Measurements from ENCODE around the gene KTN1.

KTN1 gene

DNA sequence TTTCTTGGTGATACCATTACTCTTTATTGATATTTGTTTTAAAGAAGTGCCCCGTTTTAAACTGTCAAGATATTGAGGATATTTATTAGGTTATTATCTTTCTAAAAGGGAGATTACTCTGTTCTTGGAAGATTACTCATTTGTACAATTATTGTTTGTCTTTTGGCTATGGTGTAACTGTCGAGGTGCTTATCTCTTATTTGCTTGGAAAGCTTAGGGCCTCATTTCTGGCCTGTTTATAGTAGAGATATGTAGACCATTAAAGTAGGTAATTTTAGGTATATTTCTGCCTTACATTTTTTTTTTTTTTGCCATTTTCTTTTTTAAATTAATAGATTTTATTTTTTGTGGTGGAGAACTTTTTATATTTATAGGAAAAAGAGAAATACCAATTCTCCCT lies 74.2 kb downstream of the KTN1 start:
- H3K4me3 ChIP-seq (ENCODE audit: low read length), result no peak overlapping the region

DNA sequence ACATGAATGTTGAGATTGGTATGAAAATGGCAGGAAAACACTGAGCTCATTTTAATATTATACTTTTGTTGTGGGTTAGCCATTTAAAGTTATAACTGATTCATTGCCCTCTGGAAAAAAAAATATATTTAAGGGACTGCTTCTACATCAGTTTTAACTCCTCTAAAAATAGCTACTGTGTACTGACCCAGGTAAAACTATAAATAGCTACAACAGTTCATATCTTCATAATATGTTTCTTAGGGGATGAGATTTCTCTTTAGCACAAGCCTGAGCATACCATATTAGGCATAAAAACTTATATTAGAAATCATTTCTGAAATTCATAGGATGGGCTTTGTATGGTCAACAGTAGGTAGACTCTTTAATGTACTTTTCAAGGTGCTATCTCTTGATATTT lies 81.0 kb downstream of the KTN1 start:
- no peak overlapping the region for H3K4me3 ChIP-seq (ENCODE audit: low read length)
- DNase-seq (ENCODE audit: low read depth, low spot score), result no peak

More for the DNA sequence above, 74.2 kb downstream of the KTN1 start:
- no peak for DNase-seq (ENCODE audit: low read depth, low spot score)

DNA sequence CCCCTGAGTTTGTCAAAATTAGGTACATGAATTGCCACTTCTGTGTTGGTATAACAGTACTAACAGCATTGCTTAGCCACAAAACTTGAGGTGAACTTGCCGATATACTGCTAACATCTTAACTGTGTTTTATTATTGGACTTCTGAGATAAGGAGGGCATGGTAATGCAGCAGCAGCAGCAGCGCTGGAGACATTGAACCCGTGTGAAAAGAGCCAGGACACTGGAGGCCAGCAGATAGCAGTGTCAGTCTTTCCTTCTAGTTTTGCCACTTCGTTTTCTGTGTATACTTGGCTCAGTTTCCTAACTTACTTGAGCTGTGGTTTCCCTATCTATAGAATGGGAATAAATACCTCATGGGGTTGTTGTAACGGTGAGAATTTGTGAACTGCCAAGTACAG lies 82.7 kb downstream of the KTN1 start:
- H3K4me3 ChIP-seq (ENCODE audit: low read length), result no peak overlapping the region
- DNase-seq (ENCODE audit: low read depth, low spot score), result no peak

DNA sequence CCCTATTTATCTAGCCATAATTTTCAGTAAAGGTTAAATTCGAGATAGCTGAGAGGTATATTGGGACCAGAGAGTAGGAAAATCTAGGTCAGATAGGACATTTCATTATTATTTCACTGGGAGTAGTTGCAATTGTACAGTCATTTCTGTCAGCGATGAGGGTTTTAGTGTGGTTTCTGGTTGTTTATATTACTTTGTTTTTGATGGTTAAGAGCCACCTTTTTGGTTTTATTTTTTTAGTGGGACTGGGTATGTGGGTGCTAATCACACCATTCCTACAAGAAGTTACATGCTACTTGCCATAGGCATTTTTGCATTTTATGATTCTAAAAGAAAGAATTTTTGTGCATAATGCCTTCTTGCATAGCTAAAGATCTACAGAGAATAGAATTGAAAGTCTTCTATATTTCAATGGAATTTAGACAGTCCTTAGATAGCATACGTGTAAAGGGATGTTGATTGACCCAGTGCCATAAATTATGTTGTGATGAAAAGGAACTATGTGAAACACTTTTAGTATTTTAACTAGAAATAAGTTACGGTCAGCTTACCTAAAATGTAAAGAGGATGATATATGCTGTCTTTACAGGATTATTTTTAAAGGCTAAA lies 85.2 kb downstream of the KTN1 start:
- no peak for DNase-seq (ENCODE audit: low read depth, low spot score)
- H3K4me3 ChIP-seq (ENCODE audit: low read length), result no peak overlapping the region

DNA sequence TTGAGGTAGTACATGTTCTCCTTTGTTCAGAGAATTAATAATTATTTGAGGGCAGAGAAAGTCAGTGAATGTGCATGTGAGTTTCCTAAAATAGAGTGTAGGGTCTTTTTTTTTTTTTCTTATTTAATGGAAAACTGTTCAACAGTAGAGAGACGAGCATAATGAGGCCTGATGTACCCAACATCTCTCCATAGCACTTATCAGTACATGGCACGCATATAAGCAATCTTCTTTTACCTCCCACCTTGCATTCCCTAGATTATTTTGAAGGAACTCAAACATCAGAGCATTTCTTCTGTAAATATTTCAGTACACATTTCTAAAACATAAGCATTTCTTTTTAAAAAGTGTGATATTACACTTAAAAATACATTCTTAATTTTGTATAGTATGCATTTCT lies 87.8 kb downstream of the KTN1 start:
- no peak for DNase-seq (ENCODE audit: low read depth, low spot score)

DNA sequence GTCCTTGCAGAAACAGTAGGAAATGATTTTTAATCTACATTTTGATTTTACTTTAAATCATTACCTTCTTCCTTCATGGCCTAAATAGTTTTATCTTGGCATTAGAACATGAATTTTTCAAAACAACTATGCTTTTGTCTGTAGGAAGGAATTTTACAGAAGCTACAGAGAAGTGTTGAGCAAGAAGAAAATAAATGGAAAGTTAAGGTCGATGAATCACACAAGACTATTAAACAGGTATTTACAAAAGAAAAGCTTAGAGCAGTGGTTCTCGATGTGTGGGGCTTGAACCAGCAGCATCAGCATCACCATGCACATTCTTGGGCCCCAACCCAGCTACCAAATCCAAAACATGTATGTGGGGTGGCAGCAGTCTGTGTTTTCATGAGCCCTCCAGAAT lies 91.6 kb downstream of the KTN1 start:
- H3K4me3 ChIP-seq (ENCODE audit: low read length), result no peak overlapping the region

More for the DNA sequence above, 87.8 kb downstream of the KTN1 start:
- H3K4me3 ChIP-seq (ENCODE audit: low read length), result no peak overlapping the region

DNA sequence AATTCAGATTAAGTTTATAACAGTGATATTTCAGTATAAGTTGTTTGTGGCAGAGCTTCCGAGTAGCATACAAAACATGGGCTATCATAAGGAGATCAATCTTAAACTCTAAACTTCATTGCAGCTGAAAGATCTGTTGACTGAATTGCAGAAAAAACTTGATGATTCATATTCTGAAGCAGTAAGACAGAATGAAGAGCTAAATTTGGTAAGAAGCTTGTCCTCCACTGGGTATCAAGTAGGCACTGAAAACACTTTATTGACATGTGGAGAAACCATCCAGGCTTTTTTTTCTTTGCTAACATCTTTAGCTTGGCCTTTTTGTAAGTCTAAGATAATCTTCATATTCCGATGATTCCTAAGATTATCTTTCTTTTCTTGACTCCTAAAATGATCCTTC lies 93.0 kb downstream of the KTN1 start:
- no peak overlapping the region for H3K4me3 ChIP-seq (ENCODE audit: low read length)
- no peak for DNase-seq (ENCODE audit: low read depth, low spot score)

More for the DNA sequence above, 91.6 kb downstream of the KTN1 start:
- DNase-seq (ENCODE audit: low read depth, low spot score), result no peak

DNA sequence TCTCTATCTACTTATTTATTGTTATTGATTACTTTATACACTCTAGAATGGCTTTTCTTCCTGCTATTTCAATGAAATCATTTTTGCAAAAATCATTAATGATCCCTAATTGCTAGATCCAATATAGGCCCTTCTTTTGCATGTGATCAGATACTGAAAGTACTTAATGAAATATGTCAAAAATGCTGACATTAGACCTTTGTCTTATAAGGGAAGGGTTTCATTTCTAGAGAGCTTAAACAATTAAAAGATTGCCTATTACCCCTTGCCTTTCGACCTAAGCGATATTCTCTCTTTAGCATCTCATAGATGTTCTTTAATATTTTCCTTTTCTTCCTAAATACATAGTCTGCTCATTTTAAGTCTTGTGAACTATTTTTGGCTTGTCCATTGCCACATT lies 101.1 kb downstream of the KTN1 start:
- H3K4me3 ChIP-seq (ENCODE audit: low read length), result no peak overlapping the region
- no peak for DNase-seq (ENCODE audit: low read depth, low spot score)

DNA sequence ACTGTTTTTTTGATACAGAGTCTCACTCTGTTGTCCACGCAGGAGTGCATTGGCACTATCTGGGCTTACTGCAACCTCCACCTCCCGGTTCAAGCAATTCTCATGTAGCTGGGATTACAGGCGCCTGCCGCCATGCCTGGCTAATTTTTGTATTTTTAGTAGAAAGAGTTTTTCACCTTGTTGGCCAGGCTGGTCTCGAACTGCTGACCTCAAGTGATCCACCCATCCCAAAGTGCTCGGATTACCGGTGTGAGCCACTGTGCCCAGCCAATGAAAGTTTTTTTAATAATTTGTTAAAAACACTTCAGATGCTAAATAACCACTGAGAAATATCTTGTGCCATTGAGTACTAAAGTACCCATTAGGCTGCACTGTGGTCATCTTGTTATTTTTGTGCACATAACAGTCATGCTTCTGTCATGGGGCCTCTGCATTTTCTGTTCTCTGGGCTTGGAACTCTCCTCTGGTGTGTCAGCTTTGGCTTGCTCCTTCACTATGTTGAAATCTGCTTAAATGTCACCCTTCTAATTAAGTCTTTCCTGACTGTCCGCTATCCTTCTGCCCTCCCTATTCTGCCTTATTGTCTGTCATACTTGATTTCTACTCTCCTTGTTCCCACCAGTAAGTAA lies 105.1 kb downstream of the KTN1 start:
- H3K4me3 ChIP-seq (ENCODE audit: low read length), result no peak overlapping the region
- DNase-seq (ENCODE audit: low read depth, low spot score), result no peak

DNA sequence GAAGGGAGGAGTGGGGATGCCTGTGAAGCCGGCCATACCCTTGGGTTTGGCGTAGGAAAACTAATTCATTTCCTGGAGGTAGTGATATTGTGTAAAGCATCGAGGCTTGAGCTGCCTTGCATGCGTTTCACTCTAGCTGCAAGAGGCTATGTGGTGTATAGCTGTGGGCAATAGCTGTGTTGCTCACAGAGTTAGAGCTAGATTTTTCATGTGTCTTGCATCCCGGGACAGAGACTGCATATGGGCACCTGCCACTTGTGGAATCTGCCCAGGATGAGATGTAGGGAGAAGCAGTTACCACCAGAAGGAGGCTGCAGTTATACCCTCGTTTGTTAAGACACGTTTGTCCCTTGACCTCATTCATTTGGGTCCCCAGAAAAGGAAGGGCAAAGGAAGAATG lies 106.7 kb downstream of the KTN1 start:
- H3K4me3 ChIP-seq (ENCODE audit: low read length), result no peak overlapping the region
- no peak for DNase-seq (ENCODE audit: low read depth, low spot score)

DNA sequence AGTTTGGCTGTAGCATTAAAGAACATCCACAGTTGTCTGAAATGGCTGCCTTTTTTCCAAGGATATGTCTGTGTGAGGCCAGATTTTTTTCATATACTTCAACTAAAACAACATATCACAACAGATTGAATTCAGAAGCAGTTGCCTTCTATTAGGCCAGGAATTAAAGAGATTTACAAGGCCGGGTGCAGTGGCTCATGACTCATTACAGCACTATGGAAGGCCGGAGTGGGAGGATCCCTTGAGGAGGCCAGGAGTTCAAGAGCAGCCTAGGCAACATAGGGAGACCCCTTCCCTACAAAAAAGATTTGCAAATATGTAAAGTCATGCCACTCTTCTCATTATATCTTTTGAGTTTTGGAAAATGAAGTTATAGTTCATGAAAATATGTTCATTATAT lies 108.6 kb downstream of the KTN1 start:
- DNase-seq (ENCODE audit: low read depth, low spot score), result no peak
- no peak overlapping the region for H3K4me3 ChIP-seq (ENCODE audit: low read length)

DNA sequence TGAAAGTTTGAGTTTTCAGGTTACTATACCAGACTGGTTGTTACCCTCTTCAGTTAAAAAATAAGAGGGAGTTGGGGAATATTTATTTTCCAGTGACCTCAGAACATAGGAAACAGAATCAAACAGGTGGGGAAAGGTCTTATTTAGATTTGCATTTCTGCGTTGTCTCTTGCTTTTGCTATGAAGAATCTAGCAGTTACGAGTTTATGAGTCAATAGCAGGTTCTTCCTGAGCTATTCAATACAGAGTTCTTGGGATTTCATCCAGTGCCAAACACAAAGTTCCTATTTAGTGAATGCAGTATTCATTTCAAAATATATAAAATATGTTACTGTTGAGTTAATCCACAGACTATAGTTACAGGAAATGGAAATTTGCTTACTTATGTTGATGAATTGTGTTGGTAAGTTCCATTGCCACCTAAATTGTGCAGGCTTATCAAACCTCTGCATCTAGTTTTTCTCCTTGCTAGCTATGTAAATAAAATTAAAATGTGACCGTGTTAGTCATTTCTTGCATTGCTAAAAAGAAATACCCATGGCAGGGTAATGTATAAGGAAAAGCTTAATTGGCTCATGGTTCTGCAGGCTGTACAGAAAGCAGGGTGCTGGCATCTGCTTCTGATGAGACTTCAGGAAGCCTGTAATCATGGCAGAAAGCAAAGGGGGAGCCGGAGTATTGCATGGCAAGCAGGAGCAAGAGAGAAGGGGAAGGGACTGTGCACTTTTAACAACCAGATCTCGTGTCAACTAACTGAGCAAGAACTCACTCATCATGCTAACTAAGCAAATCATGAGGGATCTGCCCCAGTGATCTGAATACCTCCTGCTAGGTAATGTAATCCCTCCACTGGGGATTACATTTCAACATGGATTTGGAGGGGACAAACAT lies 110.2 kb downstream of the KTN1 start:
- DNase-seq (ENCODE audit: low read depth, low spot score), result no peak
- no peak overlapping the region for H3K4me3 ChIP-seq (ENCODE audit: low read length)

DNA sequence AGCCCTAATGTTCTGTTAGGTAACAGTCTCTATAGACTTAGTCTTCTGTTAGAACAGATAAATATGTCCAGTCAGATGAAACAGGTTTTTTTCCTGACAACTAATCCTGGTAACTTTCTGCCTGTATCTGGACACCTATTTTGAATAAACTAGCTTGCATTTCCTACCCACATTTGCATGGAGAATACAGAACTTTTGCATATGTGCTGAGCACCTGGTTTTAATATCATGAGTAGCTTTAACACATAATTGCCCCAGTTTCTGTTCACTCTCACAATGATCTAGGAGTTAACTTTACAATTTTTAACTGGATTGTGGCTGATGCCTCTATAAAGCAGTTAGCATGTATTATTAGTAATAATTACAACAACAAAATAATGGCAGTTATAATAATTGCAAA lies 111.7 kb downstream of the KTN1 start:
- H3K4me3 ChIP-seq (ENCODE audit: low read length), result no peak overlapping the region
- no peak for DNase-seq (ENCODE audit: low read depth, low spot score)

DNA sequence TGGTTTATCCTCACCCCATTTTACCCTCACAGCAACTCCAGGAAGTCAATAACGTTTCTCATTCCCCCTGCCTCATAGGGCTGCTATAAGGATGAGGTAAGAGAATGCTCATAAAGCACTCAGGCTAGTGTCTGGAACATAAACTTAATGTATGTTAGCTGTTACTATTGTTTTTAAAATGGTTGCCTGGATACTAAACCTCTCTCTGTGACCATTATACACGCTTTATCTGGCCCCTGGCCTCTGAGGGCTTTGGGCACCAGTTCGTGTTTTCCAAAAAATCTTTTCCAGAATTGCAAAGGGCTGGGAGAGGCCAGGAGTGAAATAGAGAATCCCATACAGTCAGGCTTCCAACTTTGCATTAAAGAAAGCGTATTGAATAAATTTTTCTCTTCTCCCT lies 113.9 kb downstream of the KTN1 start:
- DNase-seq (ENCODE audit: low read depth, low spot score), result no peak
- H3K4me3 ChIP-seq (ENCODE audit: low read length), result no peak overlapping the region

DNA sequence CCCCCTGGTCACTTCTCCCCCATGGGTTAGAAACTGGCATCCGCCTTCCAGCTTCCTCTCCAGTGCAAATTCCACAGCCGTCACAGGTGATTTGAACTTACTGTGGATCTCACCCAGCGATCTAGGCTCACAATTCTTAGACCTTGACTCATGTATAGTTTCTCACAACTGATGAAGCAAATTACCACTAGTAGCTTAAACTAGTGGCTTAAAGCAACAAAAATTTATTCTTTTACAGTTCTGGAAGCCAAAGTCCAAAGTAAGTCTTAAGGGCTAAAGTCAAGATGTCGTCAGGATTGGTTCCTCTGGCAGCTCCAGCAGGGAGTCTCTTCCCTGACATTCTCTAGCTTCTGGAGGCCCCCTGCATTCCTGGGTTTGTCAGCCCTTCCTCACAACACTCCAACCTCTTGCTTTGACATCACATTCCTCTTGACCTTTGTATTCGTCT lies 117.4 kb downstream of the KTN1 start:
- no peak overlapping the region for H3K4me3 ChIP-seq (ENCODE audit: low read length)
- no peak for DNase-seq (ENCODE audit: low read depth, low spot score)

DNA sequence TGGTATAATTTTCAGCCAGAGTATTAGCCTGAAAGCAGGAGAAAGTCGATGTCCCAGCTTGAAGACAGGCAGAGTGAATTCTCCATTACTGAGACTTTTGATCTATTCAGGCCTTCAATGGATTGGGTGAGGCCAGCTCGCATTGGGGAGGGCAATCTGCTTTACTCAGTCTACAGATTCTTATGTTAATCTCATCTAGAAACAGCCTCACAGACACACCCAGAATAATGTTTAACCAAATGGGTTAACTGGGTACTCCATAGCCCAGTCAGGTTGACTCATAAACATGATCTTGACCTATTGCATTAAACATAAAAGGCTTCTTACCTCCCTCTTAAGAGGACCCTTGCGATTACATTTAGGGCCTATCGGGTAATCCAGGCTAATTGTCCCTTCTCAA lies 118.0 kb downstream of the KTN1 start:
- DNase-seq (ENCODE audit: low read depth, low spot score), result no peak

DNA sequence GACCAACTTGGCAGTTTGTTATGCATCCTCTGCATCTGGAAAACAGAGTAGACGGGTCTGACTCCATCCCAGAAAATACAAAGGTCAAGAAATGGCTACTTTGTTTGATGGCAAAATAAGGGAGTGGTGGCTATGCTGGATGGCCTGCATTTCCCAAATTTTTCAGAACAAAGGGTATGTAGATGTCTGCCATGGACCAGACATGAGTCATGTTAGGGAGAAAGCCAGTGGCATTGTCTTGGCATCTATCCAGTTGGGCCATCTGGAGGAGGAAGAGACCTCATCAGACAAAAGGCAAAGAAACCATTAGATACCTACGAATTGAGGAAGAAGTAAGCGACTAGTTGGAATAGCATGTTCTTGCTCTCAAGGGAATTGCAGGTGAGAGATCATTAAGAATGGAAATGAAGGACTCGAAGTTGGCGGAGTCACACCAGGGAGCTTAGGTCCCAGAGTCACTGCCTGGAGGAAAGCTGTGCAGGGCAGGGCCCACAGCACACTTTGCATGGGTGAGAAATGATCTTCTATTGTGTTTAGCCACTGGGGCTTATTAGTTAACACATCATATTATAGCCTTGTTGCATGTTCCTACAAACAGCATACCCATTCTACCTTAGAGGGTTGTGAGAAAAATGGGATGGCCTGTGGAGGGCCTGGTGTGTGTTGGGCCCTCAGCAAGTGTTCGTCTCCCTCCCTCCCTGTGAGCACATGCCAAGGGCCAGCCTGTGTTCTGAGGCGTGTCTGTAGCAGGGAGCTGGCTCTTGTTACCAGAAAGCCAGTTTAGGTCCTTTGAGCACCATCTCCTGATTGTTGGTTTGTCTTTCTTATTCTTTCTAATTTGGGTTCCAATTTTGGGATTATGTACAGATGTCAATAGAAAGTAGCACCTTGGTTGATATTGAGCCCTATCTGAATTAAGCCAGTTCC lies 119.4 kb downstream of the KTN1 start:
- no peak overlapping the region for H3K4me3 ChIP-seq (ENCODE audit: low read length)
- no peak for DNase-seq (ENCODE audit: low read depth, low spot score)

More for the DNA sequence above, 118.0 kb downstream of the KTN1 start:
- H3K4me3 ChIP-seq (ENCODE audit: low read length), result no peak overlapping the region

DNA sequence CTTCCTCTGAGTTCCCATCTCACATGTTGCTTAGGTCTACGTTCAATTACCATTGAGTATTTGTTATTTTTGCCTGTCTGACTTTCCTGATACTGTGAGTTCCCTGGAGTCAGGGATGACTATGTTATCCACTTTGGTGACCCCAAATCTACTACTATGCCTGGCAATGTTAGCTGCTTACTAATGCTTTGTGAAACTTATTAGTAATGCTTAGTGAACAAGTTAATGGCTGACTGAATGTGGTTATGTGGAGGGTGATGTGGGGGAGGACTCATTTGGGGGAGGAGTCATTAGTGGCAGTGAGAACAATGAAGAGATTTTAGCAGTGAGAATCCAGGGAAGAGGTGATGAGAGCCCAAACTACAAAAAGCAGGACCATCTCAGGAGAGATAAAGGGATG lies 121.6 kb downstream of the KTN1 start:
- DNase-seq (ENCODE audit: low read depth, low spot score), result no peak
- no peak overlapping the region for H3K4me3 ChIP-seq (ENCODE audit: low read length)

DNA sequence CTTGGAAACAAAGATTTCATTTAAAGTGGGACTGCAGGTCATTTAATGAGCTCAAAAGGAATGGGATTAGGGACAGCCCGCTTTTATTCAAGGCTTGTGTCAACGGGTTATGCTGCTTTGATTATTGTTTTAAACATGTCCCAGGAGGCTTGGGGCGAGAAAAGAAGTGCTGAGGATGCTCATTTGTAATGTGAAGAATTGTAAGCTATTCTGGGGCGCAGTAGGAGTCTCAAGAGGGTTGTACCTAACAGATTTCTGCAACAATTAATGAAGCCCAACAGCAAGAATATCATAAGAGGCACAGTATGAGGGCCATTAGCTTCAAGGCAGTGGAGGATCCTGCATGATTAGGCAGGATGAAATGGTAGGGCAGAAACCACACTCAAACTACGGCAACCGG lies 122.5 kb downstream of the KTN1 start:
- H3K4me3 ChIP-seq (ENCODE audit: low read length), result no peak overlapping the region
- no peak for DNase-seq (ENCODE audit: low read depth, low spot score)
